OCI-LY1 (cell line): ENCODE results near the gene CPSF7.

Source experiments
- EZH2 ChIP-seq: fragments of 200-600 bp; sonication (generic), shearing (Covaris generic); IDR thresholded peaks from 2 replicates; pipeline ENCODE4 v1.8.0; 2017; ENCODE audit warnings: borderline replicate concordance, mixed run types, mild to moderate bottlenecking, antibody characterized with exemption, low read length, moderate library complexity, mixed read lengths
- TF ChIP-seq, protein P1 (sequence below): fragments of 200-600 bp; sonication (generic), shearing (Covaris generic); IDR thresholded peaks from 2 replicates; pipeline ENCODE4 v1.5.1; 2017; ENCODE audit warnings: mild to moderate bottlenecking, antibody characterized with exemption, low read length, moderate library complexity, mixed read lengths

DNA sequence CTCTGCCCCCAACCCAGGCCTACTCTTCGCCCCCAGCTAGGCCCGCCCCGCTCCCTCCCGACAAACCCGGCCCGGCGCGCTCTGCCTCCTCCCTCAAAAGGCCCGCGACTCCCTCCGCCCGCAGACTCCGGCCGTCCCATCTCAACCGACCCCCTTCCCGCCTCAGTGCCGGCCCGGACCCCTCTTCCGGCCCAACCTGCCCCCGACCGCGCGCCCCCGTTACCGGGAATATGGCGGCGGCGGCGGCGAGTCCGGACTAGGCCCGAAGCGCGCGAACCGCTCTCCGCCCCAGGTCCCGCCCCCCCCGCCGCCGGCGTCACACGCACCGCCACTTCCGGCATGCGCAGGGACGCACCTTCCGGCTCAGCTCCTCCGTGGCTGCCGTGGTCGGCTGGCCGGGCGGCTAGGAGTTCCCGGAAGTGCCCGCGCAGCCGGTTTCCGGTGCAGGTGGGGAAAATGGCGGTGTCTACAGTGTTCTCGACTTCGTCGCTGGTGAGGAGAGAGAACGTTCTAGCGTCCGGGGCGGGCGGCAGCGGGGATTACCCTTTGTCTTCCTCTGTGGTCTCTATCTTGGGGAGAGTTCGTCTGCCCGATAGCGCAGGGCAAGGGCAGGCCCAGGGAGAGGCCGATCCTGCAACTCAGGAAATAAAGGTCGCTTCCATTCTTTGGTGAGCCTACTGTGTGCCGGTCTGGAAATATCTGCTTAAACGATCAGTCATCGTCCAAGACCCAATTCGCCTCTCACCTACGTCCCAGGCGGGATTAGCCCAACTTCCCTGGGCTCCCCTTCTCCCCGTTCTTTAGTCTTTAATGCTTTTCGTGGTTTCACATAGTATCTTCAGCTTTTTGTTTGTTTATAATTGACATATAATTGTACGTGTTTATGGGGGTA lies at the start of gene CPSF7, which contains the start of gene SDHAF2:
- TF ChIP-seq, protein P1, sequence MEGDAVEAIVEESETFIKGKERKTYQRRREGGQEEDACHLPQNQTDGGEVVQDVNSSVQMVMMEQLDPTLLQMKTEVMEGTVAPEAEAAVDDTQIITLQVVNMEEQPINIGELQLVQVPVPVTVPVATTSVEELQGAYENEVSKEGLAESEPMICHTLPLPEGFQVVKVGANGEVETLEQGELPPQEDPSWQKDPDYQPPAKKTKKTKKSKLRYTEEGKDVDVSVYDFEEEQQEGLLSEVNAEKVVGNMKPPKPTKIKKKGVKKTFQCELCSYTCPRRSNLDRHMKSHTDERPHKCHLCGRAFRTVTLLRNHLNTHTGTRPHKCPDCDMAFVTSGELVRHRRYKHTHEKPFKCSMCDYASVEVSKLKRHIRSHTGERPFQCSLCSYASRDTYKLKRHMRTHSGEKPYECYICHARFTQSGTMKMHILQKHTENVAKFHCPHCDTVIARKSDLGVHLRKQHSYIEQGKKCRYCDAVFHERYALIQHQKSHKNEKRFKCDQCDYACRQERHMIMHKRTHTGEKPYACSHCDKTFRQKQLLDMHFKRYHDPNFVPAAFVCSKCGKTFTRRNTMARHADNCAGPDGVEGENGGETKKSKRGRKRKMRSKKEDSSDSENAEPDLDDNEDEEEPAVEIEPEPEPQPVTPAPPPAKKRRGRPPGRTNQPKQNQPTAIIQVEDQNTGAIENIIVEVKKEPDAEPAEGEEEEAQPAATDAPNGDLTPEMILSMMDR, result no peak
- no peak for TF ChIP-seq EZH2
